Limb (tissue), 2 donors: Measurements from ENCODE around the gene PRUNE1.
A peak's percentile ranks its signal among the peaks of the same experiment; 100 is the strongest.

Experiments
- DNase-seq, 2 donors: peaks; one replicate each; pipeline ENCODE4 v3.0.0-alpha.2; 2016; ENCODE audit errors: extremely low spot score in 2 of 2

PRUNE1 gene

DNA sequence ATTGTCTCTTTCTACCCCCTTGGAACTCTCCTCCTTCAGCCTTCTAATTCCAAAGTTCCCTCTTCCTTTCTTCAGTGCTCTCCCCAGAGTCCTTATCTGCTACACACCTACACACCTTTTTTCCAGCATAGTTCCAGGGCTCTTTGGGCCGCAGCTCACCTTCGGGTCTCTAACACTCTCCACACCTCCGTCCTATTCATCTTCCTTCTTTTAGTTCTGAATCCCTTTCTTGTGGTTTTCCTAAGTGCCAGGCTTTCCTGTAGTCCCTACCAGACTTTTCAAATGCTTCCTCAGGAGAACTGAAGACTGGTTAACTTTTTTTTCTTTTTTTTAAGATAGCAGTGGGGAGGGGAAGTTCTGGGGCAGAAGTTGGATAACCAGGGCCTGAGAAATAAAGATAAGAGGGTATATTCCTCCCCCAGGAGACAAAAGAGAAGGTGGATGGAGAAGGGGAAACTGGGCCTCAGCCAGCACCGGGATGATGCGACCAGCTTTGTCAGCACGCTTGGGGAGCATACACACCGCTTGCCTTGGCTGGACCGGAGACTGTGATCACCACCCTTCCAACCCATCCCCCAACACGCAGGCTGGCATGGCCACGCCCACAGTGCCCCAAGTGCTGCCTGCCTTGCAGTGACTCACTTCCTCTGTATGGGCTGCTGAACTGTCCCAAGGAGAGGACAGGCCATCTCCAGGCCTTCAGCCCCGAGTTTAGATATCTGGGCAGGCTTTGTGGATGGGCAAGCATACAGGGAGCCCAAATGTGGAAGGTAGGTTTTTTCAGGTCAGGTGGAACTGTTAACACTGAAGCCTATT lies 31.2 kb upstream of the PRUNE1 start:
- peak in 1 of 2 donors; percentile 52 for DNase-seq

DNA sequence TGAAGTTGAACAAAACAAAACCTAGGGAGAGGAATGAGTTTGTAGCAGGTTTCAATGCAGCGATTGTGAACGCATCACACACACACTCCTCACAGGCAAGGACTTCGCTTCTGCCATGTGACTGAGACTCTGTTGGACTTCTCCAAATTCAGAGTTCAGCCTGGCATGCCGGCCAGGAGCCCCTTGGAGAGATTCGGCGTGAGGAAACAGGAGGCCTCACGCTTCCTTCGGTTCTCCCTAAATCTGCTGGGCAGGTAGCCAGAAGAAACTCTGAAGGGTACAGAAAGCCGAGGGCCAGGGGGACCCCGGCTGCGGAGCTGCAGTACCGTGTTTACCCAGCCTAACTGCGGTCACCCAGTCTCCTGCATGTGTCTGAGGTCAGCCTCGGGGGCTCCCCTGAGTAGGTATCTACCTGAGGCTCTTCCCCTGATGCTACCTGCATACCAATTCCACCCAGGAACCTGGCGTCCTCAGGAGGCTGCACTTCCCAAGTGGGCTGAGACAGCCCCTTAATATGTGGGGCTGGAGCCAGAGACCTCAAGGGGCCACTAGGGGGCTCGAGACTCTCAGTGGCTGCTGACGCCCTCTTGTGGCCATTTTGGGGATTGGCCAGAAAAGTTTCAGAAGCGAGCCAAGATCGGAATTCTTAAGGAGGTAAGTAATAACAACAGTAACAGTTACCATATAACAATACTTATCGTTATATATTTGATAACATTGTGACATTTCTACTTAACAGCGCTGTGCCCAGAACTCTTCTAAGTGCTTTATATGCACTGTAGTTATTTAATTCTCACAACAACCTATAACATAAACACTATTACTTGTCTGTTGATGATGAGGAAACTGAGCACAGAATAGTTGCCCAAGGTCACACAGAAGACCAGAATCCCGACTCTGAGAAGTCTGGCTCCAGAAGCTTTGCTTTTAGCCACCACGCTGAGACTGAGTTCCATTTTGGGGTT lies 28.9 kb upstream of the PRUNE1 start:
- DNase-seq = peak; percentile 91

DNA sequence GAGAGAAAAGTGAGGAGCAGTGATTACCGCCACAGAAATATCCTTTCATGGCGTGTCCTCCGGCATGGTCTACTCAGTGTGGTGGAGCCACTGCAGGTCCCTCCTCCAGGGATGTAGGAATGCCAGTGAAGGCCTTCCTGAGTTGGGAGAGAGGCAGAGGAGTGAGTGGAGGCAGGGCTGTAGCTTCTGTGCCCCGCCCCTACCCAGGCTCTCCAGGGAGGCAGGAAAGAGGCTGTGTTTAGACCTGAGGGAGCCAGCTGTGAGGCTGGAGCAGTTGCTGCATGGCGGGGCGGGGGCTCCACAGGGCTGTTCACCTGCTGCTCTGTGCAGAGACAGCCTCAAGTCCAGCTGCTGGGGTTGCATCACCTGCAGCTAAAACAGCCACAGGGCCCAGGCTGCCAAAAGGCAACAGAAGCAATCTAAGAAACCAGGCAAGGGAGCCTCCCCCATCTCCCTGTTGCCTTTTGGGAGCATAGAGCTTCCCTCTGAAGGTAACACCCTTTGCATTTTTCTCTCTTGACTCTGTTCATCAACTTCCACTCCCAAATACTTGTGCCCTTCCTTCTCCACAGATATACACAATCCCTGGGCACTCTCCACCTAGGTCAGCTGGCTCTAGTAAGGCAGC lies 27.0 kb upstream of the PRUNE1 start:
- no peak for DNase-seq

DNA sequence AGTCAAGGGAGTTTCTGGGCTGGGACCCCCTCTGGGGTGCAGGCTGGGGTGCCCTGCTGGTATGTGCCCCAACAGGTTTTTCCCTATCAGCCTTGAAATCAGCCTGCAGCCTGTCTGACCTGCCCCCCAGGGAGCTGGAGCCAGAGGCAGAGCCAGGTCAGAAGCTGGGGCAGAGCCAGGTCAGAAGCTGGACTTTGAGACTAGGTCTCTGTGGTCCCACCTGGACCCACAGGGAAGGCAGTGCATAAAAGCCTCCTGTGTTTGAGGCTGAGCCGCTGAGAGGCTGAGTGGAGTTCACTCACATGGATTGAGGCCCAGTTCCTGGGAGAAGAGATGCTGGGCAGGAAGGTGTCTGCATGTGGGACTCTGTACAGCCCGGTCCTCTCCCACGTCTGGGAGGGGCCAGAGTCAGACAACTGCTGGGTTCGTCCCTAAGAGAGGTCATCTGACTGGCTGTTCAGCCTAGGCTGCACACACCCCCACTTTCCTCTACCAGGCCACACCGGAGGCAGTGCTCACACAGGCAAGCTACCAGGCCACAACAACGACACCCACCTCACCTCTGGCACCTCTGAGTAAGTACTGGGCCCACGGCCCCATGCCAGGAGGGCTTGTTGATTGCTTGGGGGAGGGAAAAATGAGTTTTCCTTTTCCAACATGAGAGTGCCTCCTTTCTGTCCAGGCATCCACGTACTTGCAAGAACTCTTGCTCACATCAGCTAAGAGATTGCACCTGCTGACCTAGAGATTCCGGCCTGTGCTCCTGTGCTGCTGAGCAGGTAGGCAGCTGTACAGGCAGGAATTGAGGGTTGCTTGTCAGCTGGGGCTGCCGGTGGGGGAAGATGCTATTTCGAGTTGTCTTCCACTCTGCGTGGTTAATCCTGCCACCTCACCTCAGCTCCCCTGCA lies 26.2 kb upstream of the PRUNE1 start, which contains the start of gene ANXA9:
TSS of gene ANXA9 (plus strand) at position 488 of the 908 bp plus-strand sequence. CDS start 814 bp downstream, outside the sequence.
- DNase-seq = no peak

DNA sequence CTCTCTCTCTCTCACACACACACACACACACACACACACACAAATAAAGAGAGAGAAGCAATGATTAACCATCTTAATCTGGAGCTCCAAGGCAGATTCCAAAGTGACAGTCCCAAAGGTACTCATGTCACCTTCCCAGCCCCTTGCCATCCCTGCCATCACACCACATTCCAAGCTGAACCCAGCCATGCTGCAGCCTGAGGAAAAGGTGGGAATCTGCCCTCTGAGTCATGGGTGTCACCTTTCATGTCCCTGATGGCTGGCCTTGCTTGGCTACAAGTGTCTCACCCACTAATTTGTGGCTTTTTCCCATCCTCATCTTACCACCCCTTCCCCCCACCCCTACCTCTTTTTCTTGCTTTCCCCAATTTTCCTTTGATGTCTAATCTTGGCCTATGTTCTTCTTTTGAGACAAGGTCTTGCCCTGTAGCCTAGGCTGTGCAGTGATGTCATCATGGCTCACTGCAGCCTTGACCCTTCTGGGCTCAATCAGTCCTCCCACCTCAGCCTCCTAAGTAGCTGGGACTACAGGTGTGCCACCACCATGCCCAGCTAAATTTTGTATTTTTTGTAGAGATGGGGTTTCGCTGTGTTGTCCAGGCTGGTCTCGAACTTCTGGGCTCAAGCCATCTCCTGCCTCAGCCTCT lies 22.9 kb upstream of the PRUNE1 start:
- no peak for DNase-seq

DNA sequence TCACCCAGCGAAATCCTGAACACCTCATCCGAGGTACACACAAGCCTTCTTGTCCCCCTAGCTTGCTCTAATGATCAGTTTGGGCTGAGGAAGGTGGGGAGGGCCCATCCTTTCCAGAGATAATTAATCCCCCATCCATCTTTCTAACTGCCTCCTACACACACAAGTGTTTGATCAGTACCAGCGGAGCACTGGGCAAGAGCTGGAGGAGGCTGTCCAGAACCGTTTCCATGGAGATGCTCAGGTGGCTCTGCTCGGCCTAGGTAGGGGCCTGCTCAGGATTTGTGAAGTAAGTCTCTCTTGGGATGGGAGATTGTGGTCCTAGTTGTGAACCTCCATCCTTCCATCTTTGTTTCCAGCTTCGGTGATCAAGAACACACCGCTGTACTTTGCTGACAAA lies 20.3 kb upstream of the PRUNE1 start:
- no peak for DNase-seq

DNA sequence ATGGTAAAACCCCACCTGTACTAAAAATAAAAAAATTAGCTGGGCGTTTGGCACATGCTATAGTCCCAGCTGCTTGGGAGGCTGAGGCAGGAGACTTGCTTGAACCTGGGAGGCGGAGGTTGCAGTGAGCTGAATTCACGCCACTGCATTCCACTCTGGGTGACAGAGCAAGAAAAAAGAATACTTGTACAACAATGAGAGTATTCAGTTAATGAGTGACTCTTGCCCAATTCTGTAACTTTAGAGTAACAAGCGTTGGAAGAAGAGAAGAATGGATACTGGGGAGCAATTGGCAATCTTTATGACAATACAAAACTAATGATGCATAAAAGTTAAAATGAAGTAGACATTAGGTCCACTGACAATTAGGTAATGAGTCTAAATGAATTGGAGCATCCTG lies 15.6 kb upstream of the PRUNE1 start:
- DNase-seq = no peak

DNA sequence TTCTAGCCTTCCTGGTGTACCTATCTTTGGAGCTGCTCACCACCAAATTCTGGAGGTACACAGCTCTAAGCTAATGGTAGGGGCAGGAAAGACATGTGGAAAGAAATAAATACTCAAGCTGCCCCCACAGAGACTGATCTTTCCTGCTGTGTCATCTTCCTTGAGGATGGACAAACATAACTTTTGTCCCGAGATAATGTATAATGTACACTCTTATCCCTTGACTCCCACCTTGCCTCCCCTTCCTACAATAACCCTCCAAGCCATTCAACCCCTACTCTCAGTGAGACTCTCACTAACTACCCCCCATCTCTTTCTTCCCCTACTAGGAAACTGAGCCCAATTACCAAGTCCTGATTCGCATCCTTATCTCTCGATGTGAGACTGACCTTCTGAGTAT lies 14.0 kb upstream of the PRUNE1 start:
- DNase-seq = no peak

DNA sequence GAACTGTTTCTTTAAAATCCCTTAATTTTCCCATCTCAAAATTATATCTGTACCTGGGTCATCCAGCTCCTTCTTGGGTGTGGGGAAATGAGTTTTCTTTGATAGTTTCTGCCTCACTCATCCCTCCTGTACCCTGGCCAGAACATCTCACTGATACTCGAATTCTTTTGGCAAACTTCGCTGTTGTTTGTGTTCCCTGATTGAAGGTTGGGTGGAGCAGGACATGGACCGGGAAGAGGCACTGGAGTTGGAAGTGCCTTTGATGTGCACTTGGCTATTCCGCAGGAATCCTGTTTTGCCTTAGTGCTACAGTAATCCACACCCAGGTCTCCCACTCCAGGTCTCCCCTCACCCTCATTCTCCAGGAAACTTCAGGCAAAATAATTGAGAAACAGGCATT lies 12.8 kb upstream of the PRUNE1 start:
- DNase-seq = no peak

DNA sequence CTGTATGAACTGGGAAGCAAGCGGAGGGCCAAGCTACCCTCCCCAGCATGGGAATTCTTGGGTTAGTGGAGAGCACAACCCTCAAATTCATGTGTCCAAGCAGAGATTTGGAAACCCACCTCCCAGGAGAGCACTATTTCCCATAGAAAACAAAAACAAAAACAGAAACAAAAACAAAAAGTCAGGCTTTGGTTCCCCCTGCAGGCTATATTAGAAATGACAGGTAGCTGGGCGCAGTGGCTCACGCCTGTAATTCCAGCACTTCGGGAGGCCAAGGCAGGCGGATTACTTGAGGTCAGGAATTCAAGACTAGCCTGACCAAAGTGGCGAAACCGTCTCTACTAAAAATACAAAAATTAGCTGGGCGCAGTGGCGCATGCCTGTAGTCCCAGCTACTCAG lies 12.4 kb upstream of the PRUNE1 start:
- no peak for DNase-seq

DNA sequence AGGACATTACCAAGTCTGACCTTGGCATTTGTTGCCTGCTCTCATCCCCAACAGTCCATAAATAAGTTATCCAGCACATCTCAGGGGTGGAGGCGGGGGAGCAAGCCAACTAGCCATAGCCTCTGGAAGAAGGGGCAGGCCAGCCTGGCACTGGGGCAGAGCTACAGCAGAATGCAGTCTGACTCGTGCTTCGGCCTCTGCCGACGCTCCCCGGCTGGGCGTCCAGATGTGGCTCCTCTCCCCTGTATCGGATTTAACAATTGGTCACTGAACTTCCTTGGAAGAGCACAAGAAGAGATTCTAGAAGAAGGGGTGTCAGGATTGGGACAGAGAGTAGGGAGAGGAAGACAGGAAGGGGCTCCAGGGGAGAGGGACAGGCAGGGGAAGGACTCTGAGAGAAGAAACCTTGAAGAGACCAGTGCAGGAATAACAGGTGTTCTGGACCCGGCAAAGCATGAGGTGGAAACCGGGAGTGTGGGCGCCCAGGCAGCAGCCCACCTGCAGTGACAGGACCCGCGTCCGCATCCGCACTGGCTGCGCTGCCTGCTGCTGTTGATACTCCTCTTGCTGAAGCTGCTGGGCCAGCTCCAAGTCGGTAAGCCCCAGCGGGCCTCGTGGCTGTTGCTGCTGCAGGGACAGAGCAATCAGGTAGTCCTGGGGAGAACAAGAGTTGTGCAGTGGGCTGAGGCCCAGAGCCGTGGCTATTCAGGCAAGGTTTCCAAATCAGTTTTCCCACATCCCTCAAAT lies 10.9 kb upstream of the PRUNE1 start:
- DNase-seq = no peak

DNA sequence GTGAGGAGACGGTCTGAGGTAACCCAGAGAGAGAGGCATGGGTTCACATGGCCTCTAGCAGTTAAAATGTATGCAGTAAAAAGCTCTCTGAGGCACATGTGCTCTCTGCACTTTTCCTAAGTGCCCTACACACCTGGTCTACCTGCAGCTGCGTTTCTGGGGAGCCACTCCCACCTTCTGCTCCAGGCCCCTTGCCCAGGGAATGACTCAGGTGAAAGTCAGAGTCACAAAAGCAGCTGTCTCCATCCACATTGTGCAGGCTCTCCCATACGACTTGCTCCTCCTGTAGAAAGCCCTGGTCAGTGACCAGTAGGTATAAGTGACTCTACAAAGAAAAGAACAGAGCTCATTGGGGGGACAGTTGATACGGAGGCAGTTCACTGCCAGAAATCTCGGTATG lies 10.3 kb upstream of the PRUNE1 start:
- DNase-seq = no peak

DNA sequence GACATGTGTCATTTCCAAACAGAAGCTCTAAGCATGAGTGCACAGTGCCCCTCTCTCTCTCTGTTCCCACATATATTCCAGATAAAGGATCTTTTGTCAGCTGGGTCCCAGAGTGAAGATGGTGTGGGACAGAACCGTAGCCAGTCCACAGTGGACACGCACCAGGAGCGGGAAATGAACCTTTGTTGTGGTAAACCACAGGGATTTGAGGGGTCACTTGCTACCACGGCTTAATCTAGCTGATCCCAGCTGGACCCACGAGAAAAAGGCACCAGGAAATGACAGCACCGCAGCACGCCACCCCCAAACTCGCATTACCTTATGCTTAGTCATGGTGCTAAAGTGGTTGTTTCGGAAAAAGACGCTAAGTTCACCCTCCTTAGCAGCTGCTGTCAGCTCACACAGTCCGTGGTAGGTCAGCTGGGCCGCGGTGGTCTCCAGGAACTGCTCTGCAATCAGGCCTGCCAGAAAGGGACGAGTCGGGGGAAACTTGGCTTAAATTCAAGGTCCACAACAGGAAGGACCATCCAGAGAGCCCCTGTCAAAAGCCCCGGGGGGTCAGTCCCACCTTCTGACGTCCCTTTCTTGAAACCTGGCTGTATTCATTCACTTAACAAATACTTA lies 9.1 kb upstream of the PRUNE1 start:
- DNase-seq = no peak

DNA sequence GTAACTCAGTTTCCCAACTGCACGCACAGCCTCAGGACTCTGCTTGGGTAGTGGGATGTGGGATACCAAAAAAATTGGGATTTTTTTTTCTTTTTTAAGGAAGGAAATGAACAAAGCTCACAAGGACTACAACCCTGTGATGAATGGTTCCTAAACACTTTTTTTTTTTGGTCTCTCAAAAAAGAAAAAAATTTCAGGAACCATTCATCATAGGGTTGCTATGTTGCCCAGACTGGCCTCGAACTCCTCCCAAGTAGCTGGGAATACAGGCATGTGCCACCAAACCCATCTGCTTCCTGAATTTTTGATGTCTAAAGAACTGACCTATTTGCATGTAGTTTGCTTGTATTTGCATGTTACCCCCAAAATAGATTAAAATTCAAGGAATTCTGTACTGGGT lies 8.3 kb upstream of the PRUNE1 start:
- no peak for DNase-seq

DNA sequence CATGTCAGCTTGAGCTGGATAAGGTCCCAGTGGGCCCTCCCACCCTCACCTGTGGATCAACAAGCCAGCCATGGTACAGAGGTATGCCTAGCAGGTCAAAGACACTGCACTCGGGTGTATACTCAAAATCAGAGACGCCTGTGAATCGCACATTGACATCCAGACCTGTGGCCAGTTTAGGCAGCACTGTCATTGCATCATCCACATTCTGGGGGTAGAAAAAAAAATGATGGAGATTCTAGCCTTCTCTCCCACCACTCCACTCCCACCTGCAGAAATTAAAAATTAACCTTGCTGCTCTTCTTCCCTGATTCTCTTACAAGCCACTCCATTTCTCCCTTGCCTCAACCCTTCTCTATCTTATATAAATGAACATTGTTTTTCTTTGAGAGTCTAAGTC lies 7.8 kb upstream of the PRUNE1 start:
- DNase-seq = no peak

DNA sequence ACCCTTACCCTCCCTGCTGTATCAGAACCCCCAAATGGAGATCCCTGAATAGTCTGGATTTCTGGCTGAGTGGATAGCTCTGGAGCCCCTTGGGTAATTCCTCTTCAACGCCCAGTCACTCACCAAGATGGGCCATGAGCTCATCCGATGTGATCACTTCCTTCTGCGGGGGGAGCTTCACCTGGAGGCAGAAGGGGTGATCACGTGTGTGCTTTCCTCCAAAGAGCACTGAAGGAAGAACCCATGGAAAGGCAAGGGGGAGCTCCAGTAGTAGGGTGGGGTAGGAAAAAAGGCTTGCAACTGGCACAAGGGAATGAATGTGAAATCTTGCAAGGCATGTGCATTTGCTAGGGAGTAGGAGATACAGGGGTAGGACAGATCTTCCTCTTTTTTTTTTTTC lies 6.6 kb upstream of the PRUNE1 start:
- DNase-seq = no peak

DNA sequence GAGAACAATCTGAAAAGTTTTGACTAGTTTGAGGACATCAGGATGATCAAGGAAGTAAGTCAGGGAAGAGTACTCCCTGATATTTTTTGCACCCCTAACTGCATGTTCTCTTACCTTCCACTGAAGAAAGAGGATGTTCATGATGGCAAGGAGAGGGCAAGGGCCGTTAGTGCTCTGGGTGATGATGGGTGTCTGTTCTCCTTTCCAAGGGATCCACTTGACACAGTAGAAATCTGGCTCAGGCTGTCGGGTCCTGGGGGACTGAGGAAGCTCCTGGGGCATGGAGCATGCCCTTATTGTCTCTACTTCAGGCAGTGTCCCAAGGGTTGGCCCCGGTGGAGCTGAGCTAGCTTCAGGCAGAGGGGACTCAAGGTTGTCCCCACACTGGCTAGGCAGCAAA lies 6.2 kb upstream of the PRUNE1 start:
- no peak for DNase-seq

DNA sequence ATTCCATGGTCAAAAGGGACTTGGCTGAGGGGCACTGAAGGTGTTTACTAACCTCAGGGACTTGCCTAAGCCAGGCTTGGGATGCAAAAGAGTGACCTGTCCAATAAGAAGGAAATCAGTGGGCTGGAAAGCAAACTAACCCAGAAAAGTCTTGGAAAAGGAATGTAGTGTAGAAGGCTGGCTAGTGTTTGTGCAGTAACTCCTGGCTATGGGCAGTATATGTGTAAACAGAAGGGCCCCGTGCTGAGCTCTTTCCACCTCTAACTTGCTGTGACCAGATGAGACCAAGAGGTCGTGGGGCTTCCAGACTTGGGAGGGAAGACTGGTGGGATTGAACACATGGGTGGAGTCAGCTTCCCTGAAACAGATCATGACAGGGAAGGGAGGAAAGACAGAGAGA lies 5.6 kb upstream of the PRUNE1 start:
- no peak for DNase-seq

DNA sequence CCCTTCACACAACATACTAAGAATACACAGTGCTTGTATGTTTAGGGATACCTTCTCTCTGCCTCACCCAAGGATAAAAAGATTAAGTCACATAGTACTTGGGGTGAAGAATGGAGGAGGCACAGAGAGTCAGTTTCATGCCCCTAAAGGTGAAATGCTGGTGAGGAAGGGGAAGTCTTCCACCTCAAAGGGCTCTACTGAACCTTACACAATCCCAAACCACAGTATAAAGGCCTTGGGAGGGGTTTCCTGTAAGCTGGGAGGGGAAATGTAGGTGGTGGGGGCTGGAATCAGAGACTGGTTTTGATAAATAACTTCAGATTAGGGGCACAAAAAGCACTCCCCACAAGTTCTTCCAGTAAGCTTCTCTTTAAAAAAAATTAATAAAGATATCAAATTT lies 5.1 kb upstream of the PRUNE1 start:
- DNase-seq = no peak
